GM12875 (cell line): ENCODE data around the gene IFNGR1.

Experiments used
- H3K4me3 ChIP-seq: one replicate; pipeline ENCODE4 v1.5.1; 2011; ENCODE audit warnings: low read depth, low read length, control low read depth
- TF ChIP-seq, protein P1 (sequence below): IDR thresholded peaks from 2 replicates; pipeline ENCODE4 v1.5.1; 2011; ENCODE audit warnings: low read depth, mild to moderate bottlenecking, control low read depth, inconsistent platforms, low read length, moderate library complexity, borderline replicate concordance; ENCODE audit not compliant: insufficient read depth

IFNGR1 gene

DNA sequence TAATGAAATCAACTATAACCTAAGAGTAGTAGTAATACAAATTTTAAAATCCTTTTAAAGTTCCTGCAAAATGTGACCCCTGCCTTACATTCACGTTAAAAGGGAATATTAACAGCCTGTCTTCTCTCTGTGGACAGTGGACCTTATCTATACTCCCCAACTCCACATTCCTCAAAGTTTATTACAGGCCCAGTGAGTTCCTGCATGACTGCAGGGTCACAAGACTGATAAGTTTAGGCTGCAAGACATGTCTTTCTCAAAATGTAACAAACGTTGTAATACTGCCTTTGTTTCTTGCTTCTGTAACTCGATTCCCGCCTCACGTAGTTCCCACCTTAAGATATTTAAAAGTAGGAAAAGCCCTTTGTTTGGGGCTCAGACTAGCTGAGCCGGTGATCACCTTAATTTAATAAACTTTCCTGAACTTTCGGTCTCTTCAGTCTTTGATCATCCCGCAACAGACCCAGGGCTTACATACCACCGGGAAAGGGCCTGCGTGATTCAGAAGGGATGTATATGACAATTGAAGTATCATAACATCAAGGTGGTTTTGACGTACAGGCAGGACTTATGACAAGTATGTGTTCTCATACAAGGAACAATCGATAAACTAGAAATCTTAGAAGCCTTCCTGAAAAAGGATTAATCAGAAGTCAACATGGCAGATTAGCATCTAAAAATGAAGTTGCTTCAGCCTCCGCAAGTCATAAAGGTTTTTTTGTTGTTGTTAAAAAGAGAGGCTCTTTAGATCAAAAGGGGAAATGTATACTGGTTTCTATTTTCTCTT lies 48.7 kb downstream of the IFNGR1 start:
- H3K4me3 ChIP-seq, result no peak overlapping the region
- TF ChIP-seq, protein P1, sequence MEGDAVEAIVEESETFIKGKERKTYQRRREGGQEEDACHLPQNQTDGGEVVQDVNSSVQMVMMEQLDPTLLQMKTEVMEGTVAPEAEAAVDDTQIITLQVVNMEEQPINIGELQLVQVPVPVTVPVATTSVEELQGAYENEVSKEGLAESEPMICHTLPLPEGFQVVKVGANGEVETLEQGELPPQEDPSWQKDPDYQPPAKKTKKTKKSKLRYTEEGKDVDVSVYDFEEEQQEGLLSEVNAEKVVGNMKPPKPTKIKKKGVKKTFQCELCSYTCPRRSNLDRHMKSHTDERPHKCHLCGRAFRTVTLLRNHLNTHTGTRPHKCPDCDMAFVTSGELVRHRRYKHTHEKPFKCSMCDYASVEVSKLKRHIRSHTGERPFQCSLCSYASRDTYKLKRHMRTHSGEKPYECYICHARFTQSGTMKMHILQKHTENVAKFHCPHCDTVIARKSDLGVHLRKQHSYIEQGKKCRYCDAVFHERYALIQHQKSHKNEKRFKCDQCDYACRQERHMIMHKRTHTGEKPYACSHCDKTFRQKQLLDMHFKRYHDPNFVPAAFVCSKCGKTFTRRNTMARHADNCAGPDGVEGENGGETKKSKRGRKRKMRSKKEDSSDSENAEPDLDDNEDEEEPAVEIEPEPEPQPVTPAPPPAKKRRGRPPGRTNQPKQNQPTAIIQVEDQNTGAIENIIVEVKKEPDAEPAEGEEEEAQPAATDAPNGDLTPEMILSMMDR, result no peak

GRCh38 chr6:137167702-137168377 lies 51.3 kb downstream of the IFNGR1 start:
- TF ChIP-seq, protein P1, result no peak
- no peak overlapping the region for H3K4me3 ChIP-seq

DNA sequence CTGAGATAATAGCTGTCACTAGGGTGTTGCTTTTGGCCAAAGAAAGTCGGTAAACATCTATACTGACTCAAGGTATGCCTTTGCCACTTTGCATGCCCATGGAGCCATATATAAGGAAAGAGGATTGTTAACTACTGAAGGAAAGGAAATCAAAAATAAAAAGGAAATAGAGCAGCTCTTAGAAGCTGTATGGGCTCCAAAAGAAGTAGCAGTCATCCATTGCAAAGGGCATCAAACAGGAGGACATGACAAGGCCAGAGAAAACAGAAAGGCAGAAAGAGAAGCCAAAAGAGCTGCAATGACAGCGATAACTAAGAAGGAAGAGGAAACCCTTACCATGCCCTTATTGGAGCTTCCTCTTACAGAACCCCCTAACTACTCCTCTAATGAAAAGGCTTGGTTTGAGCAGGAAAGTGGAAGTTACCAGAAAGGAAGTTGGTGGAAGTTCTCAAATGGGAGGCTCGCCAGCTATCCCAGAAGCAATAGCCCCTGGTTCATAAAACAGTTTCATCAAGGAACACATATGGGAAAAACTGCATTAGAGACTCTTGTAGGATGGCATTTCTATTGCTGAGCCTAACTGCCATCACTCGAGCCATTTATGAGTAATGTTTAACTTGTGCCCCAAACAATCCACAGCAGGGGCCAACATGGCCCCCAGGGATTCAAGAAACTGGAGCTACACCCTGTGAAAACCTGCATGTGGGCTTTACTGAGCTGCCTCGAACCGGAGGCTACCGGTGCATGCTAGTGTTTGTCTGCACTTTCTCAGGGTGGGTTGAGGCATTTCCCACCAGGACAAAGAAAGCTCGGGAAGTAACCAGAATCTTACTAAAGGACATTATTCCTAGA lies 52.7 kb downstream of the IFNGR1 start:
- no peak overlapping the region for H3K4me3 ChIP-seq
- TF ChIP-seq, protein P1, result no peak

DNA sequence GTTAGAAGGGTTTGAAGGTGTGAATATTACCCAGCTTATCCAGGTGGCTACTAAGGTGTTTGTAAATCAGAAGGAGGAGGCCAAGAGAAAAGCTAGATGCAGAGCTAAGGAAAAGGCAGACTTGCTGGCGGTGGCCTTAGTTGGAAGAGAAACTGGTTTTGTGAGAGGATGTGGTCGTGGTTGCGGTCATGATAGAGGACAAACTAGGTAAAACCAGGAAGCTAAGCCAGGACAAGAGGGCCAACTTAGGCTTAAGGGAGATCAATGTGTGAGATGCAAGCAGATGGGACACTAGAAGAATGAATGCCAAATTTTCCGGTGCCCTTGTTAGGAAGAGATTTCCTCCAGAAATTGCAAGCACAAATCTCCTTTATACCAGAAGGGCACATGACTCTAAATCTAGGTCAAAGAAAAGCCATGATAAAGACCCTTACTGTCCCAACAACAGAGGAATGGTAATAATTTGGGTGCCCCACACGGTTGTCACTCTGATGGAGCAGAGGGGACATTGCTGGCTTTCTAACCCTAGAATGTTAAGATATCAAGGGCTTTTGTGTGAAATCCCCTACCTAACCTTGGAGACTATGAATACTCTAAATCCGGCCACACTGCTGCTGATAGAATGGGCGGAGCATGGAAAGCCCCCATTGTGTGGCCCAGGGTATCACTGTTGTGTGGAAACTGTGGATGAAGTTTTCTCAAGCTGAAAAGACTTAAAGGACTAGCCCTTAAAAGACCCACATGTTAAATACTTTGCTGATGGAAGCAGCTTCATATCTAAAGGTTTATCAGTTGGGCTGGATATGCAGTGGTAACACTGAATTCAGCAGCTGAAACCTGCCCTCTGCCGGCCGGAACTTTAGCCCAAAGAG lies 53.6 kb downstream of the IFNGR1 start:
- H3K4me3 ChIP-seq, result no peak overlapping the region
- TF ChIP-seq, protein P1, result peak; percentile 61; the same call in 1 of the 2 replicates

DNA sequence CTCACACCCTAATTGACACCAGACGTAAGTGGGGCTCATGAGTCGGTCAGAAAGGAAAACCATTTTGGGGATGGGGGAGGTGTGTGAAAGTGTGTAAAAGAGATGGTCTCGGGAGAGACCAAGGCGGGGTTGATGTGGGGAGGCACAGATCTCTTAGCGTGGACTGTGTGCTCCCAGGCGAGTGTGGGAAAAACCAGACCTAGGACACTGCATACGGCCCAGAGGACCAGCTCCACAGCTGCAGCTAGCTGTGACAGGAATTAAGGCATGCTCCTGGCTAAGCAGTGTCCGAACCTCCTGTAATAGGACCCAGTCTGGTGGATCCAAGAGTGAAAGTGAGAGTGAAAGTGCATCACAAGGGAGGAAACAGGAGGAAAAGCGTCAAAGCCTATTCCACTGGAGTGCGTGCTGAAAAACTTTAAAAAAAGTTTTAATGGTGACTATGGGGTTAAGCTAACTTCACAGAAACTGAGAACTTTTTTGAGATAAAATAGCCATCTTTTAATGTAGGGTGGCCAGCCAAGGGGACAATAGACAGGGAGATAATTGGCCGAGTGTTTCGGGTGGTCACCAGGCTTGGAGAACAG lies 55.4 kb downstream of the IFNGR1 start:
- TF ChIP-seq, protein P1, result no peak
- H3K4me3 ChIP-seq, result no peak overlapping the region

- H3K4me3 ChIP-seq, result no peak overlapping the region
- TF ChIP-seq, protein P1, result no peak
Observed at GRCh38 chr6:137162692-137163306, 56.4 kb downstream of the IFNGR1 start.
